A549 (cell line): ENCODE data around the gene EIF4G3. TPM values are rescaled to one million over a fixed set of nuclear protein-coding genes. Genes with fewer than 3 reads are reported as not detected.

Source experiments
- ATAC-seq, 2 experiments: fragments of 200-7000 bp in 1 of 2; fragments of >200 bp in 1 of 2; cut with Nextera tagmentation in 1 of 2; cut with Tn5 transposase in 1 of 2; 3 replicates each; pipeline versions ENCODE4 v1.8.0 to v1.9.1; 2018 to 2020; ENCODE audit warnings: mild to moderate bottlenecking in 1 of 2, moderate library complexity in 1 of 2
- CTCF ChIA-PET: fragments of 300-600 bp; sonication (Branson Sonifier 250); formaldehyde crosslinking; extraction: SDS; loops from one replicate; lab custom pipeline; 2021; ENCODE audit warnings: antibody characterized with exemption, inconsistent platforms; lab: Yijun Ruan, JAX
- POLR2A ChIA-PET: fragments of 350-600 bp; formaldehyde crosslinking; extraction: SDS; loops from one replicate; lab custom pipeline; 2021; ENCODE audit warnings: antibody characterized with exemption, inconsistent platforms; lab: Yijun Ruan, JAX
- DNase-seq, 2 experiments: peaks; one replicate each; pipeline versions ENCODE4 v3.0.0 to v3.0.0-alpha.2; 2011 to 2016; ENCODE audit warnings: low read depth in 1 of 2, low spot score in 1 of 2
- FAIRE-seq: peaks from 2 replicates; lab custom pipeline; 2011; peaks lifted over from hg19 to GRCh38; lab: Jason Lieb, UNC
- H3K27ac ChIP-seq, 2 experiments: fragments of >200 bp; sonication (Bioruptor Twin); formaldehyde crosslinking; 3 replicates each; pipeline ENCODE4 v1.5.1; 2016 to 2017
- H3K4me1 ChIP-seq: fragments of >200 bp; sonication (Bioruptor Twin); formaldehyde crosslinking; 3 replicates; pipeline ENCODE4 v1.6.1; 2016
- H3K4me2 ChIP-seq: fragments of >200 bp; sonication (Bioruptor Twin); formaldehyde crosslinking; 3 replicates; pipeline ENCODE4 v1.6.1; 2016
- H3K4me3 ChIP-seq: fragments of >200 bp; sonication (Bioruptor Twin); formaldehyde crosslinking; 3 replicates; pipeline ENCODE4 v1.5.1; 2016
- H3K9me3 ChIP-seq: fragments of >200 bp; sonication (Bioruptor Twin); formaldehyde crosslinking; 3 replicates; pipeline ENCODE4 v1.6.1; 2016
- BCL3 ChIP-seq: fragments of >200 bp; sonication (Bioruptor Twin); formaldehyde crosslinking; IDR thresholded peaks from 3 replicates; pipeline ENCODE4 v1.6.1; 2016
- CBX8 ChIP-seq: fragments of 200-600 bp; sonication (generic); IDR thresholded peaks from 2 replicates; pipeline ENCODE4 v1.6.1; 2016
- CEBPB ChIP-seq, 2 experiments: fragments of >200 bp in 1 of 2; sonication (Bioruptor Twin) in 1 of 2; formaldehyde crosslinking in 1 of 2; IDR thresholded peaks; 2 replicates each; pipeline ENCODE4 v1.6.1; 2012 to 2016
- ESRRA ChIP-seq: fragments of 150-350 bp; IDR thresholded peaks from 2 replicates; pipeline ENCODE4 v1.6.1; 2014; ENCODE audit warnings: mild to moderate bottlenecking, low read length, borderline replicate concordance
- FOSL2 ChIP-seq, 2 experiments: fragments of 450-650 bp in 1 of 2; fragments of >200 bp in 1 of 2; sonication (Bioruptor Twin) in 1 of 2; formaldehyde crosslinking; IDR thresholded peaks; 2 replicates each; pipeline versions ENCODE4 v1.5.0 to v1.6.1; 2016 to 2020; ENCODE audit warnings: mild to moderate bottlenecking in 1 of 2, moderate library complexity in 1 of 2
- FOXS1 ChIP-seq: fragments of 250-450 bp; sonication (Bioruptor Pico); IDR thresholded peaks from 2 replicates; pipeline ENCODE4 v1.5.0; 2020; ENCODE audit warnings: mild to moderate bottlenecking, moderate library complexity
- KDM5A ChIP-seq: fragments of 200-600 bp; sonication (generic); IDR thresholded peaks from 2 replicates; pipeline ENCODE4 v1.6.1; 2016; ENCODE audit warnings: antibody characterized with exemption, mild to moderate bottlenecking
- POLR2A ChIP-seq: IDR thresholded peaks from 2 replicates; pipeline ENCODE4 v1.6.1; 2012; ENCODE audit warnings: mild to moderate bottlenecking, low read length
- RFX5 ChIP-seq: fragments of 450-650 bp; IDR thresholded peaks from 2 replicates; pipeline ENCODE4 v1.7.1; 2014; ENCODE audit warnings: antibody characterized with exemption, mild to moderate bottlenecking, moderate library complexity
- TP53 ChIP-seq: fragments of 250-450 bp; sonication (Bioruptor Pico); IDR thresholded peaks from 2 replicates; pipeline ENCODE4 v1.5.0; 2021; ENCODE audit warnings: mild to moderate bottlenecking, moderate library complexity
- ZFP36 ChIP-seq: fragments of 450-650 bp; IDR thresholded peaks from 2 replicates; pipeline ENCODE4 v1.6.1; 2014; ENCODE audit warnings: borderline replicate concordance; ENCODE audit not compliant: partially characterized antibody
- WGBS: methylation state at CpG from one replicate; pipeline ENCODE4 v1.1.6; 2017; ENCODE audit errors: missing lambda C conversion rate; 5-methylcytosine and 5-hydroxymethylcytosine counted together
- polyA plus RNA-seq, 4 experiments: library from polyadenylated mRNA; depleted of rRNA in 3 of 4; stranded (reverse); fragments of >200 nt; fragmentation: RNase III in 1 of 4; extraction: RNeasy Plus Mini Kit Qiagen cat#74134 plus additional on column Dnase treatment in 1 of 4; gene quantifications; 2 replicates in 3 of 4; 3 replicates in 1 of 4; pipeline ENCODE4 v1.2.3, GENCODE V29; 2011 to 2017
- TF ChIP-seq, protein P1 (sequence below): fragments of 250-450 bp; sonication (Bioruptor Pico); IDR thresholded peaks from 2 replicates; pipeline ENCODE4 v1.5.0; 2021; ENCODE audit warnings: mild to moderate bottlenecking, moderate library complexity, borderline replicate concordance
- TF ChIP-seq, protein P2 (sequence below): fragments of >200 bp; sonication (Bioruptor Twin); formaldehyde crosslinking; IDR thresholded peaks from 2 replicates; pipeline ENCODE4 v1.6.1; 2016
- TF ChIP-seq, protein P3 (sequence below): fragments of 450-650 bp; IDR thresholded peaks from 2 replicates; pipeline ENCODE4 v1.6.1; 2014; ENCODE audit warnings: antibody characterized with exemption

EIF4G3 gene
- polyA plus RNA-seq, 2 of the 4 experiments (the other 2 are of a cell fraction), result 25.0 to 51.3 TPM

- ATAC-seq, result no peak
- no peak overlapping the region for H3K27ac ChIP-seq
- H3K4me3 ChIP-seq, result no peak overlapping the region
- no peak for FAIRE-seq
- no peak overlapping the region for H3K4me2 ChIP-seq
- POLR2A ChIA-PET, result no interaction called here
- 94% methylated on average over 3 of the region's 3 CpGs for WGBS
- TF ChIP-seq CBX8 (no peak), FOXS1 (no peak)
- TF ChIP-seq, protein P1, sequence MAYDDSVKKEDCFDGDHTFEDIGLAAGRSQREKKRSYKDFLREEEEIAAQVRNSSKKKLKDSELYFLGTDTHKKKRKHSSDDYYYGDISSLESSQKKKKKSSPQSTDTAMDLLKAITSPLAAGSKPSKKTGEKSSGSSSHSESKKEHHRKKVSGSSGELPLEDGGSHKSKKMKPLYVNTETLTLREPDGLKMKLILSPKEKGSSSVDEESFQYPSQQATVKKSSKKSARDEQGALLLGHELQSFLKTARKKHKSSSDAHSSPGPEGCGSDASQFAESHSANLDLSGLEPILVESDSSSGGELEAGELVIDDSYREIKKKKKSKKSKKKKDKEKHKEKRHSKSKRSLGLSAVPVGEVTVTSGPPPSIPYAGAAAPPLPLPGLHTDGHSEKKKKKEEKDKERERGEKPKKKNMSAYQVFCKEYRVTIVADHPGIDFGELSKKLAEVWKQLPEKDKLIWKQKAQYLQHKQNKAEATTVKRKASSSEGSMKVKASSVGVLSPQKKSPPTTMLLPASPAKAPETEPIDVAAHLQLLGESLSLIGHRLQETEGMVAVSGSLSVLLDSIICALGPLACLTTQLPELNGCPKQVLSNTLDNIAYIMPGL (CRISPR knock-in tag), result no peak
- TF ChIP-seq, all 56 proteins: peak for 0
- no peak for DNase-seq
- Histone ChIP-seq H3K9me3 (no peaks in the 10 kb centered on the region), H3K4me1 (peaks cover 32% of the 10 kb centered on the region)
- CTCF ChIA-PET, result no interaction called here
Observed at GRCh38 chr1:21157054-21157453, 19.6 kb downstream of the EIF4G3 start.

GRCh38 chr1:21156019-21156418, 20.7 kb downstream of the EIF4G3 start:
- WGBS, result 88% methylated on average over 6 of the region's 6 CpGs
- Histone ChIP-seq H3K4me2 (no peak overlapping the region), H3K4me1 (peaks cover 36% of the 10 kb centered on the region)
- POLR2A ChIA-PET, result no interaction called here
- ATAC-seq (no peak), DNase-seq (no peak)
- CTCF ChIA-PET, result interaction anchor here (0.7 kb wide), 1 partner anchor 39 kb away, joined by 3 read pairs; no protein-coding TSS in a partner anchor
- no peak for TF ChIP-seq TP53 (CRISPR knock-in tag)
- TF ChIP-seq RFX5, result no peak
- TF ChIP-seq, all 56 proteins: peak for 0
- FAIRE-seq, result no peak
- Histone ChIP-seq H3K9me3 (no peaks in the 10 kb centered on the region), H3K4me3 (no peak overlapping the region), H3K27ac (no peak overlapping the region)

DNA sequence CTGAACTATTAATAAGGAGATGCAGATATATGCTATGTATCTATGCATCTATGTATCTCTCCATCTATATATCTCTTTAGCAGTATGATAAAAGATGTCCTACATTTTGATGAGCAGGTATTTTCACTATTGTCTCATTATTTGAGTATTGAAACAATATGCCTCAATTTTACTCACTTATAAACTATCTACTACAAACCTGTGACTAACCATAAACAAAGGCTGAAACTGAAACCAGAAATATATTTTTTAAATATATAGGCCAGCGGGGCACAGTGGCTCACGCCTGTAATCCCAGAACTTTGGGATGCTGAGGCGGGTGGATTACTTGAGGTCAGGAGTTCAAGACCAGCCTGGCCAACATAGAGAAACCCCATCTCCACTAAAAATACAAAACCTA, 22.0 kb downstream of the EIF4G3 start:
- Histone ChIP-seq H3K9me3 (no peaks in the 10 kb centered on the region), H3K4me1 (peaks cover 41% of the 10 kb centered on the region), H3K4me2 (no peak overlapping the region), H3K27ac (no peak overlapping the region), H3K4me3 (no peak overlapping the region)
- 97% methylated on average over 3 of the region's 3 CpGs for WGBS
- TF ChIP-seq, protein P2, sequence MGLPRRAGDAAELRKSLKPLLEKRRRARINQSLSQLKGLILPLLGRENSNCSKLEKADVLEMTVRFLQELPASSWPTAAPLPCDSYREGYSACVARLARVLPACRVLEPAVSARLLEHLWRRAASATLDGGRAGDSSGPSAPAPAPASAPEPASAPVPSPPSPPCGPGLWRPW, result no peak
- TF ChIP-seq POLR2A (no peak), ESRRA (no peak), ZFP36 (no peak), FOSL2 (IDR thresholded peaks at IDR 0.05) (no peak), FOSL2 (CRISPR knock-in tag; IDR thresholded peaks at IDR 0.05) (no peak), KDM5A (no peak)
- TF ChIP-seq, protein P1 (CRISPR knock-in tag), result no peak
- TF ChIP-seq, protein P3, sequence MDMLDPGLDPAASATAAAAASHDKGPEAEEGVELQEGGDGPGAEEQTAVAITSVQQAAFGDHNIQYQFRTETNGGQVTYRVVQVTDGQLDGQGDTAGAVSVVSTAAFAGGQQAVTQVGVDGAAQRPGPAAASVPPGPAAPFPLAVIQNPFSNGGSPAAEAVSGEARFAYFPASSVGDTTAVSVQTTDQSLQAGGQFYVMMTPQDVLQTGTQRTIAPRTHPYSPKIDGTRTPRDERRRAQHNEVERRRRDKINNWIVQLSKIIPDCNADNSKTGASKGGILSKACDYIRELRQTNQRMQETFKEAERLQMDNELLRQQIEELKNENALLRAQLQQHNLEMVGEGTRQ, result no peak
- ChIA-PET POLR2A (no interaction called here), CTCF (no interaction called here)
- ATAC-seq, result no peak
- DNase-seq, result no peak
- FAIRE-seq, result no peak

GRCh38 chr1:21153388-21153787, 23.3 kb downstream of the EIF4G3 start:
- no peaks in the 10 kb centered on the region for H3K9me3 ChIP-seq
- FAIRE-seq (no peak), ATAC-seq (no peak), DNase-seq (no peak)
- peaks cover 47% of the 10 kb centered on the region for H3K4me1 ChIP-seq
- ChIA-PET POLR2A (no interaction called here), CTCF (interaction anchor here (1.4 kb wide), 1 partner anchor 42 kb away, joined by 4 read pairs; no protein-coding TSS in a partner anchor)
- no peak overlapping the region for H3K4me3 ChIP-seq
- TF ChIP-seq BCL3 (no peak), CEBPB (IDR thresholded peaks at IDR 0.05) (peak in 1 of 2 experiments; percentile 54; a peak in 2 of 4 replicates)
- H3K27ac ChIP-seq, result peak overlapping the region in 1 of 2 experiments; percentile 55; a peak in 2 of 6 replicates
- peak overlapping the region; percentile 2; the same call in 2 of the 3 replicates for H3K4me2 ChIP-seq
- WGBS, result 68% methylated on average over 6 of the region's 6 CpGs
